Measurements from ENCODE around the gene ZNF91.

- no peak for TF ChIP-seq CTCF (IDR thresholded peaks at IDR 0.05; ENCODE audit: insufficient read depth, low read length)
- TF ChIP-seq POLR2AphosphoS5 (IDR thresholded peaks at IDR 0.05; ENCODE audit: low read depth), result no peak
These were observed 51.7 kb downstream of the ZNF91 start for GRCh38 chr19:23343434-23344010.
